ENCODE measurements around the gene MLKL.

The MLKL gene

GRCh38 chr16:74700438-74701225 lies at the start of gene MLKL:
Gene MLKL (minus strand): TSS chr16:74700862. CDS start chr16:74695757, 5,105 bp downstream.
- peak; percentile 53 for DNase-seq

GRCh38 chr16:74749291-74750055 lies 48.8 kb upstream of the MLKL start:
- DNase-seq, result no peak

DNA sequence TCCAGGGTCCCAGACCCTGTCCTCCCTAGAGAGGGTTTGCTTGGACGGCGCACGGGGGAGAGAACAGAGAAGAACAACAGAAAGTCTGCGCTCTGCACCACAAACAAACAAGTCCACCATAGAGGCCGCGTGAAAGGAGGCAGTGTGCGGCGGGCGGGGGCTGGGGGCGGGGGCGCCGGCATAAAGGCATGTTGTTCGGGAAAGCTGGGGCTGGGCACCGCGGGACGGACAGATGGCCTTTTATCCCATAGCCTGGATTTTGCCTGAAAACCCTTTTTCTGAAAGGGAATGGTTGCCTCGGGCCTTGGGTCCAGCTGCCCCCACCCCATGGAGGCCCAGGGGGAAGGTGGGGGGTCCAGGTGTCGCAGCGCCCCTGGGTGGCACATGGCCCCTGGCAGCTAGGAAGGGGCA lies 48.0 kb upstream of the MLKL start:
- DNase-seq, result no peak

- DNase-seq, result no peak
These were observed 47.3 kb upstream of the MLKL start for GRCh38 chr16:74747716-74748615.

- DNase-seq, result no peak
These were observed 45.3 kb upstream of the MLKL start for GRCh38 chr16:74745926-74746325.

DNA sequence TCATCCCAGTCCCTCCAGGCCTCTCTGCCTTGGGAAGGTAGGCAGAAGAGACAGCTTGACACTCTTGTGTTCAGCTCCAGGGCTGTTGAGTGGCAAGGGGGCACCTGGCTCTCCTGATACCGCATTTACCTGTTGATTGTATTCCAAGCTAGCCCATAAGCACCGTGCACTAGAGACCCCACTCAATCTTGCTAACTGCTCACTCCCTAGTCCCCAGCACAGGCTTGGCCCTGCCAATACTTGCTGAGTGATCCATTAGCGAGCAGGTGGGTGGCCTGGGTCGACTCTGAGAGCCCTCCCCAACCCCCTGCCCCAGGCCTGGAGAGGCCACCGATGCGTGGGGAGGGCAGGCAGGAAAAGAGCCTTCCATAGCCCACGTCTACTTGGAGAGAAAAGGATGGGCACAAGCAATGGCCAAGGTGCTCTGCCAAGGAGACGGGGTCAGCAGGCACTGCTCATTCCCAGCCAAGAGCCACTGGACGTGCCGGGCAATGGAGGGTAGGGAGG lies 44.5 kb upstream of the MLKL start:
- no peak for DNase-seq

DNA sequence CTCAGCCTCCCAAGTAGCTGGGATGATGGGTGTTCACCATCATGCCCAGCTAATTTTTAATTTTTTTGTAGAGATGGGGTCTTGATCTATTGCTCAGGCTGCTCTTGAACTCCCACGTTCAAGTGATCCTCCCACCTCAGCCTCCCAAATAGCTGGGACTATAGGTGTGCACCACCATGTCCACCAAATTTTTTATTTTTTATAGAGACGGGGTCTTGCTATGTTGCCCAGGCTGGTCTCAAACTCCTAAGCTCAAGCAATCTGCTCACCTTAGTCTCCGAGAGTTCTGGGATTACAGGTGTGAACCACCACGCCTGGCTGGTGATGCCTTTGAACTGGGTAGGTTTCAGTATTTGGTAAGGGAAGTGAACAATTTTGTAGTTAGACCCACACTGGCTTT lies 43.9 kb upstream of the MLKL start:
- no peak for DNase-seq

DNA sequence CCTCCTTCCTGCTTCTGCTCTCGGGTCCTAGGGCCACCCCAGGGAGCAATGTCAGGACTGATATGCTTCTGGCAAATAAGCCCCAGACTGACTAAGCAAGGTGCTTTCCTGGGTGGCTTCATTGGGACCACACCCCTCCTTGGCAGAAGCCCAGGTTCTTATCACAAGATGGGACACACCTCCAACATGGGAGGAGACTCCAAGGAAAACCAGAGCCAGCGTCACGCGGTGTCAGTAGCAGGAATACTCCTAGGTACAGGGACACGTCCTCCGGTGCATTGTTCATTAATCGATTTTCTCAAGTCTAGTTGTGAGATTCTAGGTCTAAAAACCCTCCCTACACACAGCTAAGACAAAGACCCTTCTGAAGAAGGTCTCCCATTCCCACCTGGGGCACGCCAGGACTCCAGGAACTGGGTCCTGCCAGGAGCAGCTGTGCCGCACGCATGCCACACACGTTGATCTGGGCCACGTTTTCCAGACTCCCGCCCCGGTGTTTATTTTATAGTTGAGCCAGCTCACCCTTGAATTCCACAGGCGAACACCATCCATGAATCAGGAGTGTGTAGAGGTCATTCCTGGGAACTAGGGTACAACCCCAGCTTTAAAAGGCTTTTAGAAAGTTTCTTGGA lies 43.1 kb upstream of the MLKL start:
- DNase-seq, result no peak

DNA sequence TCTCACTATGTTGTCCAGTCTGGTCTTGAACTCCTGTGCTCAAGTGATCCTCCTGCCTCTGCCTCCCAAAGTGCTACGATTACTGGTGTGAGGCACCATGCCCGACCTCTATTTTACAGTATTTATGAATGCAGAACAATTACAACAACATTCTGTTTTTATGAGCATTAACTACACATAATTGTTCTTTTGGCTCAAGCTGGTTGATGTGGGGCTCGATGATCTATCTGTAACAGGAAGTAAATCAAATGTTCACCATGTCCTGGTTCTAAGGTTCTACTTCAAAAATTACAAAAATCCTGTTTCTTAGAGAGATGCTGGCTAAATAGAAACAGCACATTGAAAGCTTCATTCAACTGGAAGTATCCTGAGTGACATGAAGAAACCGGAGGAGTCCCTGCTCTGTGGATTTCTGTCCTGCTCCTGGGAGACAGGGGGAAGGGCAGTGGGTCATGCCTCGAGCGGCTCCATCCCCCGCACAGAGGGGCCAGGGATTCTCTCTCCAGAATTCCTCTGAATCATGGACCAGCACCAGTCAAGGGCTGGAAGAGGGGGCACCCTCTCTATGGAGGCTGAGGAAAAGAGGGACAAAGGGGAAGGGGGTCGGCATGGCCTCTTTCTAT lies 42.5 kb upstream of the MLKL start:
- no peak for DNase-seq

DNA sequence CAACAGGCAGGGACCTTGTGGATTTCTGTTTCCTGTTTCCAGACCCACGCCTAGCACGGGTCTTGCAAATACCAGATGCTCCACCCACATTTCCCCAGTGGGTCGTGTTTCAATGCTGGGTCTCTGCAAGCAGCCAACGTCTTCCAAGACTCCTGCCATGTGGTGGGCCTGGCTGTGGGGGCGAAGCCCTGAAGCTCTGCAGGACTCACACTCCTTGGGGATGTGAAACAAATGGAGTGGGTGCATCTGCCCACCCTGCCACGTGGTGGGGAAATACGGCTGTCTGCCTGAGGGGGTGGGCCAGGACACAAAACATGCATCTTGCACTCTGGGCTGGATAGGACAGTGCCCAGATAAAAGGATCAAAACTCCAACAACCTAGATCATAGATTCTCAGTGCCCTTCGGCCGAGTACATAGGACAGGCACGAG lies 41.4 kb upstream of the MLKL start:
- DNase-seq, result peak; percentile 47

GRCh38 chr16:74740795-74741304 lies 40.2 kb upstream of the MLKL start:
- no peak for DNase-seq

DNA sequence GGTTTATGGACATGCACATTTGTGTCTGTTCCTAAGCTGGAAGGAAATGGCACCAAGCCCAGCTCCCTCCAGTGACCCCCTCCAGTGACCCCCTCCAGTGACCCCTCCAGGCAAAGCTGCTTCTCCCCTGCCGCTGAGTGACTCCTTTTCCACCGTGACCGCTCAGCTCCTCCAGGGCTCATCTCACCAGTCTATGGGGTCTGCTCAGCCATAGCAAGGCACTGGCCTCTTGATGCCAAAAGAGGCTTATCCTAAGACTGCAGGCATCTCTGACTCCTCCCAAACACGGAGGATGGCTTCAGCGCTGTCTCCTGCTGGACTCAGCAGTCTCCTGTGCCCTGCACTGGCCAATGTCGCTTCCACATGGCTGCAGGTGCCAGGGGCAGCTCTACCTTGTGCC lies 38.6 kb upstream of the MLKL start:
- no peak for DNase-seq

- no peak for DNase-seq
These were observed 38.2 kb upstream of the MLKL start for GRCh38 chr16:74738816-74739215.

DNA sequence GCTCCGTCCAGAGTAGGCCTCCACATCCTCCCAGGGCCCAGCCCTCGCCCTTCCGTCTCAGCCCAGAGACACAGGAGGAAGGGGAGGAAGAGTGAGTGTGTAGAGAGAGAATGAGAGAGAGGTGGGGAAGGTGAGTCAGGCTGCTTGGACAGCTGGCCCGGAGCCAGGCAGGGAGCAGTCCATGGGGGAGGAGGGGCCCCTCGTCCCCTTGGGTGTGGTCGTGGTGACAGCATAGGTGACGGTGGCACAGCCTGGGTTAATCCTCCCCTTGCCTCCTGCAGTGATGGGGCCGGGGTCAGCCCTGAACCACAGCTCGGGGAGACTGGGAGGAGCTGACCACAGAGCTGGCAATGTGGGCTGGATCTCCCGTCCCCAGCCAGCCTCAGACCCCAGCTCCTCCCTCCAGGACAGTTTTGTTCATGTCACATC lies 37.5 kb upstream of the MLKL start:
- DNase-seq, result peak; percentile 21

- no peak for DNase-seq
These were observed 36.9 kb upstream of the MLKL start for GRCh38 chr16:74737521-74737920.

GRCh38 chr16:74736531-74737157 lies 36.0 kb upstream of the MLKL start:
- DNase-seq, result peak; percentile 8

GRCh38 chr16:74735554-74735953 lies 34.9 kb upstream of the MLKL start:
- DNase-seq, result no peak

DNA sequence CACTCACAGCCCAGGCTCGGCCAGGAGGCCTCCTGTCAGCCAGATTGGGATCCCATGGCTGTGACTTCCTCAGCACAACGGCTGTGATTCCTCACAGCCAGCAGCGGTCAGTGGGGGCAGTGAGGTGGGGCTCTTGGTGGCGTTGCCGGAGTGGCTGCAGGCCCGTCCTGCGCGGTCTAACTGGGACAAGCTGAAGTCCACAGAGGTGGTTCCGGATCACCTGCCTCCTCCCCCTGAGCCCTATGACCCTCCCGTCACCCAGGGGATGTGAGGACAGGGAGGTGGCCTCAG lies 34.4 kb upstream of the MLKL start:
- DNase-seq, result no peak

DNA sequence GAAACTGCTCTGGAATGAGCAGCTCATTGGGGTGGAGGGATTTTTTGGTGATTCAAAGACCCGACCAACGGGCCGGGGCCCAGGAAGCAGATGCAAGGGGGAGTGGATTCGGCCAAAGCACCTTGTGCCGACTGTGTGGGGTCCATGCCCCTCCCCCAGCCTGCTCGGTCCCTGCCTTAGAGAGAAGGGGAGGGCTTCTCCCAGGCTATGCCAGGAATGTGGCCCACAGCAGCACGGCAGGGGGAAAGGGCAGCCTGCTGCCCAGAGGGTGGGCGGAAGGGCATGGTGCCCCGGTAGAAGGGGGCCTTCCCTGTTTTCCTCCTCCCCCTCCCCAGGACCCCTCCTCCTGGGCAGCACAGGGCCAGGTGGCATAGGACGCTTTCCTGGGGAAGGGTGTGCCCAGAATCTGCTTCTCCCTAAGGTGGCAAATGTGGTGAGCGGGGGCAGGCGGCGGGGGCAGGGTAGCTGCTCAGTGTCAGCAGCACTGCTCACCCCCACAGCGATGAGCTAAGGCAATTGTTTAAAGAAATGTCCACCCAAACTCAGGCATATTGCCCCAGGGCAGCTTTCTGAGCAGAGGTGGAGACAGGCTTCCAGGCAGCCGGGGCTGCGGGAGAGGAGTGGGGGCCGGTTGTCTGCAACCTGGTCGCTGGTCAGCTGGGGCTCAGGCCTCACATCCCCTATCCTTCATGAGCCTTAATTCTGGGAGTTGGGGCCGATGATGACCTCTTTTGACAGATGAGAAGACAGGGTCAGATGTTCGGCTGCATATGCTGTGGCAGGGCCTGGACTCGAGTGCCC lies 33.9 kb upstream of the MLKL start:
- DNase-seq, result no peak

GRCh38 chr16:74732707-74733350 lies 32.2 kb upstream of the MLKL start:
- peak; percentile 9 for DNase-seq

Measured in right hindlimb (tissue), 1 donor.